Hepatocyte (in vitro differentiated cells): ENCODE measurements around the gene PWWP3B.

Experiments used
- CTCF ChIP-seq: fragments of 200-600 bp; sonication (generic); IDR thresholded peaks from 2 replicates; pipeline ENCODE4 v1.5.1; 2016; ENCODE audit warnings: antibody characterized with exemption, mild to moderate bottlenecking; ENCODE audit not compliant: poor library complexity
- EZH2 ChIP-seq: fragments of 200-600 bp; sonication (generic); IDR thresholded peaks from 2 replicates; pipeline ENCODE4 v1.6.1; 2016; ENCODE audit warnings: antibody characterized with exemption, mild to moderate bottlenecking, borderline replicate concordance
- EZH2phosphoT487 ChIP-seq: fragments of 200-600 bp; sonication (generic); IDR thresholded peaks from one replicate; pipeline ENCODE4 v1.6.1; 2018; ENCODE audit warnings: antibody characterized with exemption, mild to moderate bottlenecking, low read depth, moderate library complexity; ENCODE audit not compliant: unreplicated experiment, severe bottlenecking

GRCh38 chrX:106201502-106202178 lies 33.5 kb downstream of the PWWP3B start:
- TF ChIP-seq CTCF (no peak), EZH2 (no peak), EZH2phosphoT487 (no peak)
